HepG2 (cell line): ENCODE results near the gene CMIP. TPM values are rescaled to one million over a fixed set of nuclear protein-coding genes. Genes with fewer than 3 reads are reported as not detected.

Experiments used
- ARHGAP35 ChIP-seq: sonication (generic); formaldehyde crosslinking; IDR thresholded peaks from 2 replicates; pipeline ENCODE4 v1.9.0; 2022; ENCODE audit warnings: mild to moderate bottlenecking, inconsistent platforms, moderate library complexity, missing genetic modification reagents, borderline replicate concordance
- ATF5 ChIP-seq: sonication (generic); formaldehyde crosslinking; IDR thresholded peaks from 2 replicates; pipeline ENCODE4 v1.4.0; 2020; ENCODE audit warnings: mild to moderate bottlenecking, low read depth, missing genetic modification reagents
- FOXP1 ChIP-seq, 2 experiments: fragments of 450-650 bp in 1 of 2; IDR thresholded peaks; 2 replicates each; pipeline ENCODE4 v1.6.1; 2017 to 2018; ENCODE audit warnings: antibody characterized with exemption in 1 of 2
- MAZ ChIP-seq, 2 experiments: sonication (generic) in 1 of 2; formaldehyde crosslinking in 1 of 2; IDR thresholded peaks; 2 replicates each; pipeline versions ENCODE4 v1.5.0 to v1.6.1; 2012 to 2020; ENCODE audit warnings: low read depth in 2 of 2, mild to moderate bottlenecking in 2 of 2, borderline replicate concordance in 1 of 2, improper control_type of control experiment in 1 of 2, low read length in 1 of 2, missing genetic modification reagents in 1 of 2, moderate library complexity in 1 of 2
- MIXL1 ChIP-seq: IDR thresholded peaks from 2 replicates; pipeline ENCODE4 v1.6.1; 2016
- MZF1 ChIP-seq: sonication (generic); formaldehyde crosslinking; IDR thresholded peaks from 2 replicates; pipeline ENCODE4 v1.8.1; 2023; ENCODE audit warnings: mild to moderate bottlenecking, missing genetic modification reagents, borderline replicate concordance
- NBN ChIP-seq: fragments of 450-650 bp; conservative IDR thresholded peaks from 2 replicates; pipeline ENCODE4 v1.6.1; 2017
- NFE2L2 ChIP-seq: fragments of 150-350 bp; IDR thresholded peaks from 2 replicates; pipeline ENCODE4 v1.6.1; 2014; ENCODE audit warnings: low read length
- NRL ChIP-seq: sonication (generic); formaldehyde crosslinking; IDR thresholded peaks from 2 replicates; pipeline ENCODE4 v1.5.0; 2020; ENCODE audit warnings: missing genetic modification reagents, mild to moderate bottlenecking, moderate library complexity, borderline replicate concordance
- TBX3 ChIP-seq: fragments of 450-650 bp; IDR thresholded peaks from 2 replicates; pipeline ENCODE4 v1.6.1; 2017; ENCODE audit warnings: antibody characterized with exemption, mild to moderate bottlenecking, inconsistent platforms, borderline replicate concordance
- ZBTB1 ChIP-seq: sonication (generic); formaldehyde crosslinking; IDR thresholded peaks from 2 replicates; pipeline ENCODE4 v1.4.0; 2020; ENCODE audit warnings: missing genetic modification reagents, borderline replicate concordance
- ZFP62 ChIP-seq: sonication (generic); formaldehyde crosslinking; IDR thresholded peaks from 2 replicates; pipeline ENCODE4 v1.4.0; 2020; ENCODE audit warnings: missing genetic modification reagents
- ZGPAT ChIP-seq: IDR thresholded peaks from 2 replicates; pipeline ENCODE4 v1.6.1; 2016; ENCODE audit warnings: mild to moderate bottlenecking
- ZNF354B ChIP-seq: sonication (generic); formaldehyde crosslinking; IDR thresholded peaks from 2 replicates; pipeline ENCODE4 v1.8.0; 2022; ENCODE audit warnings: mild to moderate bottlenecking, missing genetic modification reagents
- ZNF441 ChIP-seq: sonication (generic); formaldehyde crosslinking; IDR thresholded peaks from 2 replicates; pipeline ENCODE4 v1.7.0; 2021; ENCODE audit warnings: missing genetic modification reagents, borderline replicate concordance
- ZNF652 ChIP-seq: IDR thresholded peaks from 2 replicates; pipeline ENCODE4 v1.6.1; 2016; ENCODE audit warnings: low read depth, borderline replicate concordance
- ZNF776 ChIP-seq: sonication (generic); formaldehyde crosslinking; IDR thresholded peaks from 2 replicates; pipeline ENCODE4 v1.4.0; 2020; ENCODE audit warnings: mild to moderate bottlenecking, missing genetic modification reagents
- ZNF777 ChIP-seq: sonication (generic); formaldehyde crosslinking; IDR thresholded peaks from 2 replicates; pipeline ENCODE4 v1.4.0; 2020; ENCODE audit warnings: missing genetic modification reagents
- polyA plus RNA-seq, 8 experiments: library from polyadenylated mRNA; depleted of rRNA in 3 of 8; stranded (reverse) in 7 of 8; unstranded in 1 of 8; fragments of >200 nt; fragmentation: Illumina TruSeq in 4 of 8; extraction: Trizol in 4 of 8; gene quantifications; 2 replicates each; pipeline versions ENCODE4 v1.2.1 to v1.2.3, GENCODE V29; 2011 to 2016; ENCODE audit warnings: low read depth in 4 of 8, missing spikeins in 1 of 8, mixed read lengths in 1 of 8; ENCODE audit not compliant: insufficient read depth in 1 of 8
- total RNA-seq, 5 experiments: library from RNA; depleted of rRNA; stranded (reverse); fragments of >200 nt; fragmentation: Illumina TruSeq; extraction: Trizol; gene quantifications; 2 replicates each; pipeline ENCODE4 v1.2.3, GENCODE V29; 2016; ENCODE audit warnings: low read depth in 1 of 5
- TF ChIP-seq, protein P1 (sequence below): sonication (generic); formaldehyde crosslinking; IDR thresholded peaks from 2 replicates; pipeline ENCODE4 v1.4.0; 2020; ENCODE audit warnings: missing genetic modification reagents, borderline replicate concordance
- TF ChIP-seq, protein P2 (sequence below): sonication (generic); formaldehyde crosslinking; IDR thresholded peaks from 2 replicates; pipeline ENCODE4 v1.8.0; 2022; ENCODE audit warnings: missing genetic modification reagents, mild to moderate bottlenecking, inconsistent platforms, borderline replicate concordance
- TF ChIP-seq, protein P3 (sequence below): sonication (generic); formaldehyde crosslinking; IDR thresholded peaks from 2 replicates; pipeline ENCODE4 v1.4.0; 2020; ENCODE audit warnings: missing genetic modification reagents

Gene CMIP
- total and polyA plus RNA-seq, 2 of the 13 experiments (the other 11 are each of a cell fraction or from before 2014, with no cell fraction given), result 10.9 to 18.1 TPM

- TF ChIP-seq ZGPAT (CRISPR knock-in tag) (peak; percentile 39; the same call in 1 of the 2 replicates), ZNF652 (CRISPR knock-in tag) (no peak), NBN (no peak), NRL (CRISPR knock-in tag) (peak; percentile 28; the same call in 1 of the 2 replicates), ATF5 (CRISPR knock-in tag) (no peak), ZFP62 (no peak), TBX3 (no peak), MIXL1 (CRISPR knock-in tag) (no peak), ARHGAP35 (CRISPR knock-in tag) (no peak), MZF1 (no peak), ZBTB1 (CRISPR knock-in tag) (peak; percentile 76; the same call in 1 of the 2 replicates), MAZ (IDR thresholded peaks at IDR 0.05; ENCODE audit: borderline replicate concordance, low read depth, low read length) (no peak), MAZ (CRISPR knock-in tag; IDR thresholded peaks at IDR 0.05; ENCODE audit: low read depth) (peak; percentile 43), ZNF777 (CRISPR knock-in tag) (no peak), ZNF354B (no peak), ZNF776 (CRISPR knock-in tag) (0 out of 2 replicates have a peak, but pooled peaks have one; percentile 75), FOXP1 (IDR thresholded peaks at IDR 0.05) (no peak), FOXP1 (CRISPR knock-in tag; IDR thresholded peaks at IDR 0.05) (no peak), NFE2L2 (no peak), ZNF441 (CRISPR knock-in tag) (no peak)
- TF ChIP-seq, protein P1, sequence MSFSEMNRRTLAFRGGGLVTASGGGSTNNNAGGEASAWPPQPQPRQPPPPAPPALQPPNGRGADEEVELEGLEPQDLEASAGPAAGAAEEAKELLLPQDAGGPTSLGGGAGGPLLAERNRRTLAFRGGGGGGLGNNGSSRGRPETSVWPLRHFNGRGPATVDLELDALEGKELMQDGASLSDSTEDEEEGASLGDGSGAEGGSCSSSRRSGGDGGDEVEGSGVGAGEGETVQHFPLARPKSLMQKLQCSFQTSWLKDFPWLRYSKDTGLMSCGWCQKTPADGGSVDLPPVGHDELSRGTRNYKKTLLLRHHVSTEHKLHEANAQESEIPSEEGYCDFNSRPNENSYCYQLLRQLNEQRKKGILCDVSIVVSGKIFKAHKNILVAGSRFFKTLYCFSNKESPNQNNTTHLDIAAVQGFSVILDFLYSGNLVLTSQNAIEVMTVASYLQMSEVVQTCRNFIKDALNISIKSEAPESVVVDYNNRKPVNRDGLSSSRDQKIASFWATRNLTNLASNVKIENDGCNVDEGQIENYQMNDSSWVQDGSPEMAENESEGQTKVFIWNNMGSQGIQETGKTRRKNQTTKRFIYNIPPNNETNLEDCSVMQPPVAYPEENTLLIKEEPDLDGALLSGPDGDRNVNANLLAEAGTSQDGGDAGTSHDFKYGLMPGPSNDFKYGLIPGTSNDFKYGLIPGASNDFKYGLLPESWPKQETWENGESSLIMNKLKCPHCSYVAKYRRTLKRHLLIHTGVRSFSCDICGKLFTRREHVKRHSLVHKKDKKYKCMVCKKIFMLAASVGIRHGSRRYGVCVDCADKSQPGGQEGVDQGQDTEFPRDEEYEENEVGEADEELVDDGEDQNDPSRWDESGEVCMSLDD (CRISPR knock-in tag), result peak; percentile 63; the same call in 1 of the 2 replicates
- TF ChIP-seq, protein P2, sequence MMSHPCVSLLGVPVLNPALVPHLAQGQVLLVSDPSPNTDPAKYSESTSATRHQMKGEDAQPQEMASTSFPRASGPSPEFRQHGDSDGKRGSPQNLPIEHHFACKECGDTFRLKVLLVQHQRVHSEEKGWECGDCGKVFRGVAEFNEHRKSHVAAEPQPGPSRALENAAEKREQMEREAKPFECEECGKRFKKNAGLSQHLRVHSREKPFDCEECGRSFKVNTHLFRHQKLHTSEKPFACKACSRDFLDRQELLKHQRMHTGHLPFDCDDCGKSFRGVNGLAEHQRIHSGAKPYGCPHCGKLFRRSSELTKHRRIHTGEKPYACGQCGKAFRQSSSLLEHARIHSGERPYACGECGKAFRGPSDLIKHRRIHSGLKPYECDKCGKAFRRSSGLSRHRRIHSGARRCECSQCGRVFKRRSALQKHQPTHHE (CRISPR knock-in tag), result 0 out of 2 replicates have a peak, but pooled peaks have one; percentile 54
- TF ChIP-seq, protein P3, sequence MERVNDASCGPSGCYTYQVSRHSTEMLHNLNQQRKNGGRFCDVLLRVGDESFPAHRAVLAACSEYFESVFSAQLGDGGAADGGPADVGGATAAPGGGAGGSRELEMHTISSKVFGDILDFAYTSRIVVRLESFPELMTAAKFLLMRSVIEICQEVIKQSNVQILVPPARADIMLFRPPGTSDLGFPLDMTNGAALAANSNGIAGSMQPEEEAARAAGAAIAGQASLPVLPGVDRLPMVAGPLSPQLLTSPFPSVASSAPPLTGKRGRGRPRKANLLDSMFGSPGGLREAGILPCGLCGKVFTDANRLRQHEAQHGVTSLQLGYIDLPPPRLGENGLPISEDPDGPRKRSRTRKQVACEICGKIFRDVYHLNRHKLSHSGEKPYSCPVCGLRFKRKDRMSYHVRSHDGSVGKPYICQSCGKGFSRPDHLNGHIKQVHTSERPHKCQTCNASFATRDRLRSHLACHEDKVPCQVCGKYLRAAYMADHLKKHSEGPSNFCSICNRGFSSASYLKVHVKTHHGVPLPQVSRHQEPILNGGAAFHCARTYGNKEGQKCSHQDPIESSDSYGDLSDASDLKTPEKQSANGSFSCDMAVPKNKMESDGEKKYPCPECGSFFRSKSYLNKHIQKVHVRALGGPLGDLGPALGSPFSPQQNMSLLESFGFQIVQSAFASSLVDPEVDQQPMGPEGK (CRISPR knock-in tag), result peak; percentile 81
These were observed 740 bp upstream of the CMIP start (continued) for GRCh38 chr16:81443688-81444447.
